Astrocyte of the cerebellum (primary cell): ENCODE results near the gene HECTD1.
"Not testable (repeated sequence)": the region's sequence is repeated elsewhere in the genome, so short reads cannot be mapped to it uniquely, and the experiment has no call there.

Source experiments
- DNase-seq: peaks from one replicate; pipeline ENCODE4 v3.0.0-alpha.2; 2011; ENCODE audit warnings: low read depth
- H3K4me3 ChIP-seq: 2 replicates; pipeline ENCODE4 v1.5.1; 2011; ENCODE audit warnings: mild to moderate bottlenecking, low read depth, low read length, moderate library complexity
- in situ Hi-C: cut with HindIII; loops from 2 replicates; pipeline ENCODE4 v1.10.0; 2017; ENCODE audit warnings: low sequenced_read_pairs
- TF ChIP-seq, protein P1 (sequence below): IDR thresholded peaks from 2 replicates; pipeline ENCODE4 v1.5.1; 2012; ENCODE audit warnings: low read length, low read depth, moderate library complexity, mild to moderate bottlenecking; ENCODE audit errors: missing control alignments

HECTD1 gene

DNA sequence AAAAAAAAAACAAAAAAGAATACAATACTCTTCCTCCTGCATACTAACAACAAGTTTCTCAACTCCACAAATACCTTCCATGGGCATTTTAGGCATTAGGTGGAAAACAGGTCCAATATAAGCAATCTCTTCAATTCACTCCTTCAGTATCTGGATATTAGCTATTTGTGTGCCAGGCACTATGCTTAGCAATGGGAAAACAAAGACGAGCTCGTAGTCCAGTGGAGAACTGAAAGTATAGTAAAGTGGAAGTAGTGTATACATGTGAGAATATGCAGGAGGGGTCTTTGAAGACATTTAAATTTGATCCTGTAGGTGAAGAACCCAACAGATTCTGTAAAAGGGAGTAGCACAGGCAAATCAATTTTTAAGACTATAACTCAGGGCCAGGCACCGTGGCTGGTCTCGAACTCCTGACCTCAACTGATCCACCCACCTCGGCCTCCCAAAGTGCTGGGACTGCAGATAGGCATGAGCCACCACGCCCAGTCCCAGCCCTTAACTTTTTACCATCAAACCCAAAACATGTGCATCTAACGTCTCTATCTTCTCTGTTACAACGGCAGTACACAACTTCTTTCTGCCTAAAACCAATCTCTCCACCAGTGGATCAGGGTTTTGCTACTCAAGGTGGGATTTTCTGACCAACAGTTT, 10.6 kb downstream of the HECTD1 start:
- in situ Hi-C loops: no loop called here
- no peak overlapping the region for H3K4me3 ChIP-seq
- TF ChIP-seq, protein P1, sequence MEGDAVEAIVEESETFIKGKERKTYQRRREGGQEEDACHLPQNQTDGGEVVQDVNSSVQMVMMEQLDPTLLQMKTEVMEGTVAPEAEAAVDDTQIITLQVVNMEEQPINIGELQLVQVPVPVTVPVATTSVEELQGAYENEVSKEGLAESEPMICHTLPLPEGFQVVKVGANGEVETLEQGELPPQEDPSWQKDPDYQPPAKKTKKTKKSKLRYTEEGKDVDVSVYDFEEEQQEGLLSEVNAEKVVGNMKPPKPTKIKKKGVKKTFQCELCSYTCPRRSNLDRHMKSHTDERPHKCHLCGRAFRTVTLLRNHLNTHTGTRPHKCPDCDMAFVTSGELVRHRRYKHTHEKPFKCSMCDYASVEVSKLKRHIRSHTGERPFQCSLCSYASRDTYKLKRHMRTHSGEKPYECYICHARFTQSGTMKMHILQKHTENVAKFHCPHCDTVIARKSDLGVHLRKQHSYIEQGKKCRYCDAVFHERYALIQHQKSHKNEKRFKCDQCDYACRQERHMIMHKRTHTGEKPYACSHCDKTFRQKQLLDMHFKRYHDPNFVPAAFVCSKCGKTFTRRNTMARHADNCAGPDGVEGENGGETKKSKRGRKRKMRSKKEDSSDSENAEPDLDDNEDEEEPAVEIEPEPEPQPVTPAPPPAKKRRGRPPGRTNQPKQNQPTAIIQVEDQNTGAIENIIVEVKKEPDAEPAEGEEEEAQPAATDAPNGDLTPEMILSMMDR: no peak

DNA sequence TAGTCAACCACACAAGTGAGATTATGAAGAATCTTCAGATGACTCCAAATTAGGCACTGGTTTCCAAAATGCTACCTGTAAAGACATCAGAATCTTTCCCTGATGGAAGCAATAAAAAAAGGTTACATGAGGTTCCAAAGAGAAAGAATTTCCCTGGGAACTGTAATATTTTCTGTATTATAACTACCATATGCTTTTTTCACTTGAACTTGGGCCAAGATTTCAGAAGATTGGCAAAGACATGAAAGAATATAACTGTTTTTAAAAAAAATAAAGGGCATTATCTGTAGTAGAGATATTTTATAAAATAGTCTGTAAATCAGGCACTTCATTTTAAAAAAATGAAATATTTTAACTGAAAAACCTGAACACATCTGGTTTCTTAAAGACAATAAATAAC, 12.9 kb downstream of the HECTD1 start:
- H3K4me3 ChIP-seq: no peak overlapping the region
- in situ Hi-C loops: no loop called here
- DNase-seq: no peak
- TF ChIP-seq, protein P1: no peak

More for the DNA sequence above, 10.6 kb downstream of the HECTD1 start:
- DNase-seq: no peak

DNA sequence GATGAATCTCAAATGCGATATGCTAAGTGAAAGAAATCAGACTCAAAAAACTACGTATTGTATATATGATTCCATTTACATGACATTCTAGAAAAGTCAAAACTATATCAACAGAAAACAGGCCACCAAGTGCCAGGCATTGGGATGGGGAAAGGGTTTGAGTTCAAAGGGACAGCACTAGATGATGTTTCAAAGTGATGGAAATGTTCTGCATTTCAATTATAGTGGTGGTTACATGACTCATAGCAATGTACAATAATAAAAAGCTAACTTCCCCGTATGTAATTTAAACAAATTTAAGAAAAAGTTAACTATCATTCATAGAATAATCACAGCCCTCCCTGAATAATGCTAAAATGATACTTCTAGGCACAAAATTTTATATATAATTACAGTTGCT, 13.5 kb downstream of the HECTD1 start:
- in situ Hi-C loops: no loop called here
- DNase-seq: no peak

DNA sequence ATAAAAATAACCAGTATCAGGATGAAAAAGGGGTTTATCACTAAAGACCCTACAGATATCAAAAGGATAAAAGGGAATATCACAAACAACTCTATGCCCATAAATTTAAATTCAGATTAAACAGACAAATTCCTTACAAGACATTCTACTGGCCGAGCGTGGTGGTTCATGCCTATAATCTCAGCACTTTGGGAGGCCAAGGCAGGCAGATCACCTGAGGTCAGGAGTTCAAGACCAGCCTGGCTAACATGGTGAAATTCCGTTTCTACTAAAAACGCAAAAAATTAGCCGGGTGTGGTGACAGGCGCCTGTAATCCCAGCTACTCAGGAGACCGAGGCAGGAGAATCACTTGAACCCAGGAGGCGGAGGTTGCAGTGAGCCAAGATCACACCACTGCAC, 15.0 kb downstream of the HECTD1 start:
- H3K4me3 ChIP-seq, in situ Hi-C loops, DNase-seq: not testable (repeated sequence)

More for the DNA sequence above, 13.5 kb downstream of the HECTD1 start:
- TF ChIP-seq, protein P1: no peak
- no peak overlapping the region for H3K4me3 ChIP-seq

DNA sequence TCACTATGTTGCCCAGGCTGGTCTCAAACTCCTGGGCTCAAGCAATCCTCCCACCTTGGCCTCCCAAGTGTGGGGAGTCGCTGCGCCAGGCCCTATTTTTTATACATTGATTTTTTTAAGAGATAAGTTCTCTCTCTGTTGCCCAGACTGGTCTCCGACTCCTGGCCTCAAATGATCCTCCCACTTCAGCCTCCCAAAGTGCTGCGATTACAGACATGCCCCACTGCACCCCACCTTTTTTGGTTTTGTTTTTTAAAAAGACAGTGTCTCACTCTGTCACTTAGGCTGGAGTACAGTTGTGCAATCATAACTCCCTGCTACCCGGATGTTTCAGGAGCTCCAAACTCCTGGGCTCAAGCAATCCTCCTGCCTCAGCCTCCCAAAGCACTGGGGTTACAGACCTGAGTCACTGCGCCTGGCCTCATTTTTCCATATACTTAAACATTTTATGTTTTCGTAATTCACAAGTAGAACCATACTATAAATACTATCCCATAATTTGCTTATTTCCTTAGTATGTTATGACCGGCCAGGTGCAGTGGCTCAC, 16.8 kb downstream of the HECTD1 start:
- no peak overlapping the region for H3K4me3 ChIP-seq
- DNase-seq: no peak
- in situ Hi-C loops: no loop called here
- TF ChIP-seq, protein P1: no peak

DNA sequence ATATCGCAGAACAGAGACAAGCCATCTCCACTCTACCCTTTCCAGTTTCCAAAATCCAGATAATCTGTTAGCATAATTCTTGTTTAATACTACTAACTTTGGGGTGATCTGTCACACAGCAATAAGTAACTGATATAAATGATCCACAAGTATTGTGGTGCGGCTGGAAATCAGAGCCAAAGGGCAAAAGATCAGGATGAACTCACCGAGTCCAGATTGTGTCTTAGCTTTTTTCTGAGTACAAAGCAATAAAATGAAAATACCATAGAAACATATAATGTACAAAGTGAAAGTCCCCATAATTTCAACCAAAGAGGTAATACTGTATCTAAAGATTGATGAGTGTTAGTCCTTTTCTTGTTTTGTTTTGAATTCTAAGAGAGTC, 17.4 kb downstream of the HECTD1 start:
- TF ChIP-seq, protein P1: no peak
- H3K4me3 ChIP-seq: no peak overlapping the region
- DNase-seq: no peak
- in situ Hi-C loops: no loop called here

DNA sequence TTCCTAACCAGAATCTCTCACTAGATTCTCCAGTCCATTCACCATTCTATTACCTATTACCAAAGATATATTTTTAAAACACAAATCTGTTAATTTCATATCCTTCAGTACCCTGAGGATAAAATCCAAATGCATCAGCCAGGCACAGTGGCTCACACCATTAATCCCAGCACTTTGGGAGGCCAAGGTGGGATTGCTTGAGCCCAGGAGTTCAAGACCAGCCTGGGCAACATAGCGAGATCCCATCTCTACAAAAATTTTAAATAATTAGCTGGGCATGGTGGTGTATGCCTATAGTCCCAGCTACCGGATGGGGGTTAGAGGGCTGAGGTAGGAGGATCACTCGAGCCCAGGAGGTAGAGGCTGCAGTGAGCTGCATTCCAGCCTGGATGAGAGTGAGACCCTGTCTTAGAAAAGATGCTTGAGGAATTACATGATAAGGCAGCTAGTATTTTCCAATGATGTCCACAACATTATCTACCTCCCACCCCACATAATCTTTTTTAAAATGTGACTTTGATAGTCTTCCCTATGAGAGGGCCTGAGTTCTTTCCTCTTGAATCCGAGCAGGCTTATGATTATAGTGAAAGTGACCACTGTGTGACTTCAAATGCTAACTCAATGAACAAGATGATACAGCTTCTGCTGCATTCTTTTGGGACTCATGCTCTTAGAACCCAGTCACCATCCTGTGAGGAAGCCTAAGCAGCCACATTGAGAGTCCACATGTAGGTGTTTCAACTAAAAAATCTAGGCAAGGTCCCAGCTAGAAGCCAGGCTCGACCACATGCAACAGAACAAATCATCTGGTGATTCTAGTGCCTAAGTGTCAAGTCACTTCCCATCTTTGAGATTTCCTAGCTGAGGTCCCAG, 18.0 kb downstream of the HECTD1 start:
- TF ChIP-seq, protein P1: no peak
- no peak for DNase-seq
- in situ Hi-C loops: no loop called here
- no peak overlapping the region for H3K4me3 ChIP-seq
